Suprapubic skin (tissue), 4 donors: ENCODE data around the gene CNN2. TPM values are rescaled to one million over a fixed set of nuclear protein-coding genes. Genes with fewer than 3 reads are reported as not detected.

ENCODE experiments used
- DNase-seq, 2 donors: peaks; one replicate each; pipeline ENCODE4 v3.0.0-alpha.2; 2019; ENCODE audit warnings: low spot score in 2 of 2
- H3K27ac ChIP-seq: fragments of 200-600 bp; sonication (generic); one replicate; pipeline ENCODE4 v1.5.1; 2019
- H3K27me3 ChIP-seq: fragments of 200-600 bp; sonication (generic); one replicate; pipeline ENCODE4 v1.5.1; 2019
- H3K36me3 ChIP-seq: fragments of 200-600 bp; sonication (generic); one replicate; pipeline ENCODE4 v1.5.1; 2019
- H3K4me1 ChIP-seq: fragments of 200-600 bp; sonication (generic); one replicate; pipeline ENCODE4 v1.5.1; 2019
- H3K4me3 ChIP-seq: fragments of 200-600 bp; sonication (generic); one replicate; pipeline ENCODE4 v1.5.1; 2019; ENCODE audit warnings: mild to moderate bottlenecking
- H3K9me3 ChIP-seq: fragments of 200-600 bp; sonication (generic); one replicate; pipeline ENCODE4 v1.5.1; 2019
- EP300 ChIP-seq: sonication (generic); formaldehyde crosslinking; IDR thresholded peaks from one replicate; pipeline ENCODE4 v1.6.1; 2017; ENCODE audit warnings: antibody characterized with exemption
- POLR2A ChIP-seq, 2 donors: fragments of 450-650 bp; IDR thresholded peaks; one replicate each; pipeline ENCODE4 v1.6.1; 2017; ENCODE audit warnings: antibody characterized with exemption in 2 of 2, mild to moderate bottlenecking in 2 of 2, moderate library complexity in 2 of 2
- POLR2AphosphoS5 ChIP-seq, 3 donors: sonication (generic); formaldehyde crosslinking; IDR thresholded peaks; one replicate each; pipeline ENCODE4 v1.6.1; 2017; ENCODE audit warnings: antibody characterized with exemption in 3 of 3
- WGBS: methylation state at CpG from one replicate; pipeline ENCODE4 v1.1.5; 2018; 5-methylcytosine and 5-hydroxymethylcytosine counted together
- total RNA-seq, 4 donors: library from RNA; depleted of rRNA; stranded (reverse); fragments of >200 nt; gene quantifications; one replicate each; pipeline ENCODE4 v1.1.0, GENCODE V29; 2016
- TF ChIP-seq, protein P1 (sequence below), 2 donors: fragments of 200-600 bp in 1 of 2; fragments of 450-650 bp in 1 of 2; sonication (generic) in 1 of 2; IDR thresholded peaks; one replicate each; pipeline ENCODE4 v1.5.1; 2016 to 2019; ENCODE audit warnings: antibody characterized with exemption in 2 of 2, mild to moderate bottlenecking in 1 of 2, moderate library complexity in 1 of 2

The CNN2 gene
- total RNA-seq, 4 donors from 2014 or later, result 44.0 to 75.1 (median 68.4) TPM

DNA sequence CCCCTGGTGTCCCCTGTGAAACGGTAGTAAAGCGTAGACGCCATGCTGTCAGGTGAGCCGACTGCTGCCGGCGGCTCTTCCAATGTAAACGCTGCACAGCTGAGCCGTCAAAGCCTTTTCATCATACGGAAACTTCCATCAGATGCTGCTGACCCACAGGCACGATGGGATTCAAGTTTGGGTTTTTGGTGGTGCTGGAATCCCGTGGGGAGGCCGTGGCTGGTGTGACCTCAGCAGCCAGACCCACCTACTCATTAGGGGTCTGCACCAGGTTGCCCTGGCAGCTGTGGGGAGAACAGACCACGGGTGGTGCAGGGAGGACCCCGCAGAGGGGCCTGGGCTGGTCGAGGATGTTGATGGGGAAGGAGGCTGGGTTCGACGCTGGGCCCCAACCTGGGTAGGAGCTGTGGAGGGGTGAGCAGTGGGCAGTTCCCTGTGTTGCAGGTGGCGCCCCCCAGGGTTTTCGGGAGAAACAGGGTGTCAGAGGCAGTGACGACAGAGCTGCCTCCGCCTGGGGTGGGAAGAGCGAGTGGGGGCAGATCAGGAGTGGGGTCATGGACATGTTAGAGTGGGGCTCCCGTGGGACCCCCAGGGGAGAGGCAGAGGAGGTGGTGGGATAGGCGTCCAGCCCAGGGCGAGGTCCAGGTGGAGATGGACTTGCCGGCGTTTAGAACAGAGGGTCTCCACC, 19.6 kb upstream of the CNN2 start:
- TF ChIP-seq, protein P1, sequence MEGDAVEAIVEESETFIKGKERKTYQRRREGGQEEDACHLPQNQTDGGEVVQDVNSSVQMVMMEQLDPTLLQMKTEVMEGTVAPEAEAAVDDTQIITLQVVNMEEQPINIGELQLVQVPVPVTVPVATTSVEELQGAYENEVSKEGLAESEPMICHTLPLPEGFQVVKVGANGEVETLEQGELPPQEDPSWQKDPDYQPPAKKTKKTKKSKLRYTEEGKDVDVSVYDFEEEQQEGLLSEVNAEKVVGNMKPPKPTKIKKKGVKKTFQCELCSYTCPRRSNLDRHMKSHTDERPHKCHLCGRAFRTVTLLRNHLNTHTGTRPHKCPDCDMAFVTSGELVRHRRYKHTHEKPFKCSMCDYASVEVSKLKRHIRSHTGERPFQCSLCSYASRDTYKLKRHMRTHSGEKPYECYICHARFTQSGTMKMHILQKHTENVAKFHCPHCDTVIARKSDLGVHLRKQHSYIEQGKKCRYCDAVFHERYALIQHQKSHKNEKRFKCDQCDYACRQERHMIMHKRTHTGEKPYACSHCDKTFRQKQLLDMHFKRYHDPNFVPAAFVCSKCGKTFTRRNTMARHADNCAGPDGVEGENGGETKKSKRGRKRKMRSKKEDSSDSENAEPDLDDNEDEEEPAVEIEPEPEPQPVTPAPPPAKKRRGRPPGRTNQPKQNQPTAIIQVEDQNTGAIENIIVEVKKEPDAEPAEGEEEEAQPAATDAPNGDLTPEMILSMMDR (IDR thresholded peaks at IDR 0.05), result no peak
- no peak for TF ChIP-seq POLR2AphosphoS5 (IDR thresholded peaks at IDR 0.05)
- no peak for TF ChIP-seq POLR2A (IDR thresholded peaks at IDR 0.05)
- Histone ChIP-seq H3K4me1 (peaks cover 1% of the 10 kb centered on the region), H3K9me3 (no peaks in the 10 kb centered on the region), H3K27me3 (peaks cover 15% of the 10 kb centered on the region), H3K36me3 (peaks cover 35% of the 10 kb centered on the region), H3K4me3 (no peak overlapping the region), H3K27ac (no peak overlapping the region)
- 69% methylated on average over 19 of the region's 27 CpGs for WGBS
- DNase-seq, result no peak

DNA sequence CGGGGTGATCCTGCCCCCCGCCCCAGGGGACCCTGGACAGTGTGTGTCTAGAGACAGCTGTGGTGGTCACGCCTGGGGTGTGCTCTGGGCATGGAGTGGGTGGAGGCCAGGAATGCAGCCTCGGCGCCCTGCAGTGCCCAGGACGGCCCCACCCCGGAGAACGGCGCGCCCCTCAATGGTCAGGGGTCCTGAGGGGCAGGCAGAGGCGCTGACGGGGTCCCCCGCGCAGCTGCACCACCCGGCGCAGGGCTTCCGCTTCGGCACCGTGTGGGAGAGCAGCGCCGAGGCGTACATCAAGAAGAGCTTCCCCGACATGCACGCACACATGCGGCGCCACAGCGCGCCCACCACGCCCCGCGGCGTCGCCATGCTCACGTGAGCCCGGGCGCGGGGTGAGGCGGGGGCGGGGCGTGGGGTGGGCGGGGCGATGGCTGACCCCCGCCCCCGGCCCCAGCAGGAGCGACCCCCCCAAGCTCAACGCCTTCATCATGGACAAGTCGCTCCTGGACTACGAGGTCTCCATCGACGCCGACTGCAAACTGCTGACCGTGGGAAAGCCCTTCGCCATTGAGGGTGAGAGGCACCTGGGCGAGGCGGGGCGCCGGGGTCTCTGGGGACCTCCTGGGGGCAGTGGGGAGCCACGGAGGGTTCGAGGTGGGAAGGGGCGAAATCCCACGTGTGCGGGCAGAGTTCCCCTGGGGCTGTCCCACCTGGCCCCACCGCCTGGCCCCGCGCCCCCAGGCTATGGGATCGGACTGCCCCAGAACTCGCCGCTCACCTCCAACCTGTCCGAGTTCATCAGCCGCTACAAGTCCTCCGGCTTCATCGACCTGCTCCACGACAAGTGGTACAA, 18.8 kb upstream of the CNN2 start:
- peaks cover 11% of the 10 kb centered on the region for H3K27me3 ChIP-seq
- TF ChIP-seq, protein P1 (IDR thresholded peaks at IDR 0.05), result no peak
- H3K4me1 ChIP-seq, result no peaks in the 10 kb centered on the region
- no peak overlapping the region for H3K27ac ChIP-seq
- peaks cover 43% of the 10 kb centered on the region for H3K36me3 ChIP-seq
- 92% methylated on average over 7 of the region's 73 CpGs for WGBS
- H3K4me3 ChIP-seq, result no peak overlapping the region
- no peaks in the 10 kb centered on the region for H3K9me3 ChIP-seq
- DNase-seq, result no peak

DNA sequence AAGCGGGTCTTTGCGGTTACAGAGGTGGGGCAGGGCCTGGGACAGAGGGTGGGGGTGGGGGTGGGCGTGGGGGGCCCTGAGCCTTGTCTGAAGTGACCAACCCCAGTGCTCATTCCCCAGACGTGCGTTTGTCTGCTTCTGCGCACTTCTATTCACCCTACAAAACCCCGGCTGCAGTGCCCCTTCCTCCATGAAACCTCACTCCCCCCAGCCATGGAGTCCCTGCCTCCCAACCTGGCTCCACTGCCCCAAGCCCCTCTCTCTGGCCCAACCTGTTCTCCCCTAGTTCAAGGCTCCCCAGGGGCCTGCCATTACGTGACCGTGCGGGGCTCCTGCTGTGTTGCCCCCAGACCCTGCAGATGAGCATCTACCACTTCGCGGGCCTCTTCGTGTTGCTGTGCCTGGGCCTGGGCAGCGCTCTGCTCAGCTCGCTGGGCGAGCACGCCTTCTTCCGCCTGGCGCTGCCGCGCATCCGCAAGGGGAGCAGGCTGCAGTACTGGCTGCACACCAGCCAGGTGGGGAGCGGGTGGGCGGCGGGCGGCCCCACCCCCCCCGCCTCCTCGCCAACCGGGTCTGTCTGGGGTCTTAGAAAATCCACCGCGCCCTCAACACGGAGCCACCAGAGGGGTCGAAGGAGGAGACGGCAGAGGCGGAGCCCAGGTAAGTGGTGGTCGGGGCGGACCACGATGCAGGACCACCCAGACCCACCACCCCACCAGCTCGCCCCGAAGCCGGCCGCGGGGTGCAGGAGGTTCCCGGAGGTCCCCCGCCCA, 18.0 kb upstream of the CNN2 start:
- Histone ChIP-seq H3K9me3 (no peaks in the 10 kb centered on the region), H3K27ac (no peak overlapping the region), H3K4me3 (no peak overlapping the region), H3K27me3 (peaks cover 2% of the 10 kb centered on the region), H3K36me3 (peaks cover 51% of the 10 kb centered on the region), H3K4me1 (no peaks in the 10 kb centered on the region)
- no peak for DNase-seq
- WGBS, result 92% methylated on average over 11 of the region's 45 CpGs
- no peak for TF ChIP-seq POLR2AphosphoS5 (IDR thresholded peaks at IDR 0.05)

DNA sequence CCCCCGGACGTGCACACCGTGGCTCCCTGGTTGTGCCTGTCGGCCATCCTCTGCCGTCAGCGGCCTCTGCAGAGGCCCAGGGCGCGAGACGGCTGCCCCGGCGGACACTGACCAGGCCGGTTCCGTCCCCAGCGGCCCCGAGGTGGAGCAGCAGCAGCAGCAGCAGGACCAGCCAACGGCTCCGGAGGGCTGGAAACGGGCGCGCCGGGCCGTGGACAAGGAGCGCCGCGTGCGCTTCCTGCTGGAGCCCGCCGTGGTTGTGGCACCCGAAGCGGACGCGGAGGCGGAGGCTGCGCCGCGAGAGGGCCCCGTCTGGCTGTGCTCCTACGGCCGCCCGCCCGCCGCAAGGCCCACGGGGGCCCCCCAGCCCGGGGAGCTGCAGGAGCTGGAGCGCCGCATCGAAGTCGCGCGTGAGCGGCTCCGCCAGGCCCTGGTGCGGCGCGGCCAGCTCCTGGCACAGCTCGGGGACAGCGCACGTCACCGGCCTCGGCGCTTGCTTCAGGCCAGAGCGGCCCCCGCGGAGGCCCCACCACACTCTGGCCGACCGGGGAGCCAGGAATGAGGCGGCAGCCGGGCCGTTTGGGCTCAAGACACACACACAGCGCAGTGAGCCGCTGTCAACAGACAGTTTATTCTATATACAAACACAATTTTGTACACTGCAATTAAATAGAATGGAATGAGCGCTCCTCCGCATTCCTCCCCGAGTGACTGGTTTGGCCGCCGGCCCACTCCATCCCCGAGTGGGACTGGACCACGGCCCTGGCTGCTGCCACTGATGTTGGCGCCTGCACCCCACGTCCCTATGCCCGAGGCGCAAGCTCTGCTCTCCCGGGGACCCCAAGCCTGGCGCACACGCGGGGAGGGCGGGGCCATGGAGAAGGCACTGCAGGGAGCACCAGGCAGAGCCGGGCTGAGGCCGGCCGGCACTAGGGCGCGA, 17.1 kb upstream of the CNN2 start:
- 90% methylated on average over 4 of the region's 92 CpGs for WGBS
- Histone ChIP-seq H3K27ac (no peak overlapping the region), H3K9me3 (no peaks in the 10 kb centered on the region), H3K27me3 (no peaks in the 10 kb centered on the region), H3K36me3 (peaks cover 60% of the 10 kb centered on the region), H3K4me3 (no peak overlapping the region), H3K4me1 (no peaks in the 10 kb centered on the region)
- no peak for DNase-seq
- TF ChIP-seq POLR2AphosphoS5 (IDR thresholded peaks at IDR 0.05) (no peak), POLR2A (IDR thresholded peaks at IDR 0.05) (no peak)

DNA sequence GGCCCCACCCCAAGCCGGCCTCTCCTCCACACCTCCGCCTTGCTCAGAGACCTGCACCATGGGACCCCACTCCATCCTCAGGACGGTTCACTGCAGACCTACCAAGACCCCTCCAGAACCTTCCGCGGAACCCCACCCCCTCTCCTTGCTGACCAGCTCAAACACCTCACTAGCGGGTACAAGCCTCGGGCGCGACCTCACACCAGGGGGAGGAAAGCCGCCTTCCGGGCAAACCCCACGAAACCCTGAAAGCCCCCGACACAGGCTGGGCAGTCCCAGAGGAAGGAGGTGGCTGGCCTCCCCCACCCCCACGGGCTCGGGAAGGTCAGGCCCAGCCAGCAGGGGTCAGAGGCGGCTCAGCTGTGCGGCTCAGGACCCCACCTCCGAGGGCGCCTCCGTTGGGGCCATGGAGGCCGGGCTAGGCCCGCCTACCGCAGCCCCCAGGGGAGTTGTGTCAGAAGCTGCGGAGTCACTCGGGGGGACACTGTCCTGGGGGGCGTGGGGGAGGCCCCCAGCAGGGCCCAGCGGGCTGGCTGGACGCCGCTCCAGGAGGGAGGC, 16.3 kb upstream of the CNN2 start:
- no peaks in the 10 kb centered on the region for H3K27me3 ChIP-seq
- H3K27ac ChIP-seq, result no peak overlapping the region
- no peak for DNase-seq
- no peak overlapping the region for H3K4me3 ChIP-seq
- H3K9me3 ChIP-seq, result no peaks in the 10 kb centered on the region
- H3K4me1 ChIP-seq, result peaks cover 6% of the 10 kb centered on the region
- TF ChIP-seq POLR2AphosphoS5 (IDR thresholded peaks at IDR 0.05) (no peak), EP300 (no peak), POLR2A (IDR thresholded peaks at IDR 0.05) (no peak)
- TF ChIP-seq, protein P1 (IDR thresholded peaks at IDR 0.05), result no peak
- peaks cover 62% of the 10 kb centered on the region for H3K36me3 ChIP-seq
- 94% methylated on average over 7 of the region's 29 CpGs for WGBS
